ENCODE measurements around the gene MRPS5. TPM values are rescaled to one million over a fixed set of nuclear protein-coding genes. Genes with fewer than 3 reads are reported as not detected.

MRPS5 gene
- total RNA-seq, 4 donors from 2014 or later, result 31.9 to 57.1 (median 36.8) TPM

DNA sequence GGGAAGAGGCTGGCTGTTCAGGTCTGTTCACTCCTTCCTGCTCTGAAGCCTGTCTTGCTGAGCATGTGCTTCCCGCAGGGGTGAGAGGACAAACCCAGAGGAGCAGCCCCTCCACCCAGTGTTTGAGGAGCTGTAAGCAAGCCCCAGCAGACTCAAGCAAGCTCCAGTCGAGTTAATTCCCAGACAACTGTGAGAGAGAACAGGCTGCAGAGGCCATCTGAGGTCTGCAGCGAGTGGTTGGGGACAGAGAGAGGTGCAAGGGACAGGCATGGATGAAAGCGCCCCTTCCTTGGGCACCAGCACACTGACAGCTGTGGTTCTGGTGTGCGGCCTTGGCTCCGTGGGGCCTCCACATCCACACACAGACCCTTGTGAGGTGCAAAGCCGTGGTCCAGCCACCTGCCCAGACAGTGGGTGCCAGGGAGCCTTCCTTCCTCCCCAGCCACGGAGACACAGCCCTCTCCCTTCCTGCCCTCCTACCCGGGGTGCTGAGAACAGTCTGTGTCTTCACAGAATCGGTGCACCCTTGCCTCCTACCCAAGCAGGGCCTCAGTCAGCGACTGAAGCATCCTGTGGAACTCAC, 59.9 kb downstream of the MRPS5 start:
- no peaks in the 10 kb centered on the region for H3K4me1 ChIP-seq
- no peaks in the 10 kb centered on the region for H3K36me3 ChIP-seq
- no peak overlapping the region for H3K4me3 ChIP-seq
- peaks cover 11% of the 10 kb centered on the region for H3K27me3 ChIP-seq
- DNase-seq (ENCODE audit: low spot score in 2 of 2), result peak; percentile 40 to 67
- TF ChIP-seq POLR2AphosphoS5 (IDR thresholded peaks at IDR 0.05) (no peak), EP300 (IDR thresholded peaks at IDR 0.05) (no peak), POLR2A (IDR thresholded peaks at IDR 0.05) (no peak), CTCF (IDR thresholded peaks at IDR 0.05) (no peak)
- 69% methylated on average over 8 of the region's 11 CpGs for WGBS
- no peaks in the 10 kb centered on the region for H3K9me3 ChIP-seq
- H3K27ac ChIP-seq, result no peak overlapping the region

GRCh38 chr2:95061119-95061512, 60.5 kb downstream of the MRPS5 start:
- no peaks in the 10 kb centered on the region for H3K4me1 ChIP-seq
- H3K27me3 ChIP-seq, result peaks cover 11% of the 10 kb centered on the region
- H3K4me3 ChIP-seq, result no peak overlapping the region
- peak in 1 of 2 donors; percentile 2 for DNase-seq (ENCODE audit: low spot score in 2 of 2)
- TF ChIP-seq EP300 (IDR thresholded peaks at IDR 0.05) (no peak), POLR2A (IDR thresholded peaks at IDR 0.05) (no peak), CTCF (IDR thresholded peaks at IDR 0.05) (no peak), POLR2AphosphoS5 (IDR thresholded peaks at IDR 0.05) (no peak)
- H3K27ac ChIP-seq, result no peak overlapping the region
- H3K36me3 ChIP-seq, result no peaks in the 10 kb centered on the region
- 95% methylated on average over 1 of the region's 1 CpG for WGBS
- H3K9me3 ChIP-seq, result no peaks in the 10 kb centered on the region

DNA sequence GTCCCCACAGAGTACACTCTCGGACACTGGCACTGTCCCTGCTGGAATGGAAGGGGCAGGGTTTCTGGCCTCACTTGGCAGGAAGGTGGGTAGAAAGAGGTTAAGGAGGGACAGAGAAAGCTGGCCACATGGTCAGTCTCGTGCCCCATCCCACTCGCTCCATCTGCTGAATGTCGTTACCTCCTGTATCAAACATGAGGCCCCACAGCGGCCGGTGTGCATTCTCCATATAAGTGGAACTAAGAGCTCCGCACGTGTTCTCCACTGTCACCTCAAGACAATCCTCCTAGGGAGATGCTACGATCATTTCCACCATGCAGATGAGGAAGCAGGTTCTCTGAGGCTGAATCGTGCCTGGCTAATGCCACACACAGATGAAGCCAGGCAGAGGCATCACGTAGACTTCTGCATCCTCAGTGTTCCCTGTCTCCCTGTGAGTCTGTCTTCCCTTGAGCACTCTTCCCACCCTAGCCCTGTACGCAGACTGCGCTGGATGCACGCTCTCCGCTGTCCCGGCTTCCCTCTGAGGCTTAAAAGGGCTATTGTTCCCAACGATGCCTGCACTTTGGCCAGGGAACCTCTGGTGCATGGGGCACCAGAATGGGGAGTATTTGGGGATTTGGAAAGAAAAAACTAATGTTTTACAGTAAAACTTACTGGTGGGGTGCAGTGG, 61.0 kb downstream of the MRPS5 start:
- Histone ChIP-seq H3K9me3 (no peaks in the 10 kb centered on the region), H3K27ac (no peak overlapping the region), H3K36me3 (no peaks in the 10 kb centered on the region), H3K4me3 (no peak overlapping the region), H3K27me3 (peaks cover 14% of the 10 kb centered on the region), H3K4me1 (no peaks in the 10 kb centered on the region)
- TF ChIP-seq POLR2AphosphoS5 (IDR thresholded peaks at IDR 0.05), result no peak
- TF ChIP-seq POLR2A (IDR thresholded peaks at IDR 0.05), result no peak
- TF ChIP-seq CTCF (IDR thresholded peaks at IDR 0.05), result no peak
- TF ChIP-seq EP300 (IDR thresholded peaks at IDR 0.05), result no peak
- peak; percentile 27 to 59 for DNase-seq (ENCODE audit: low spot score in 2 of 2)
- 87% methylated on average over 17 of the region's 17 CpGs for WGBS

DNA sequence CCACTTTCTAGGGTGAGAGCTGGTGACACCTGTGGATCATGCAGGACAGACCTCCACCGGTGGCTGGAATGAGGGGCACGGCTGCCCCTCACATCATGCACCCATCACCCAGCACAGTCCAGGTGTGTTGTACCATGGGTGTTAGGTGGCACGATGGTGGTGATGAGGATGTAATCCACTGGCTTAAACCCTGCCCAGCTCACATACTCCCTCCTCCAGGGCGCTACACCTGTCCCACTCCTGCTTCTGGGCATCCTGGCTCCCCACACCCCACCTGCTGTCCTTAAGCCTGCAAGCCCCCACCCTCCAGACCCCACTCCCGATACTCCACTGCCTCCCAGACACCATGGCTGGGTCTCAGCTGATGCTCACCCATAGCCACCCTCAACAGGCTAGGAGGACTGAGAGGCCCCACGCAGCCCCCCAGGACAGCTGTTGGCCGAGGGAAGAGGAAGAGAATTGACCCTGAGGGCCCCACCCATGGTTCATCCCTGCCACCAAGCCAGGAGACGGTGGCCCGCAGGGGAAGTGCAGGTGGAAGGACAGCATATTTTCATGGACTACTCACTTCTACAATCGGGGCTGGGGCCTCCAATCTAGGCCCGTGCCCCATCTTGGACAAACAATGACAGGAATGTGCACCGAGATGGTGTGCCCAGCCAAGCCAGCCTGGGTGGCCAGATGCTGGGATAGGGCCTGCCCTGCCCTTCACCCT, 61.8 kb downstream of the MRPS5 start:
- Histone ChIP-seq H3K4me3 (no peak overlapping the region), H3K27ac (no peak overlapping the region), H3K36me3 (no peaks in the 10 kb centered on the region), H3K9me3 (no peaks in the 10 kb centered on the region), H3K4me1 (no peaks in the 10 kb centered on the region), H3K27me3 (peaks cover 19% of the 10 kb centered on the region)
- TF ChIP-seq POLR2AphosphoS5 (IDR thresholded peaks at IDR 0.05) (no peak), EP300 (IDR thresholded peaks at IDR 0.05) (no peak), POLR2A (IDR thresholded peaks at IDR 0.05) (no peak), CTCF (IDR thresholded peaks at IDR 0.05) (no peak)
- DNase-seq (ENCODE audit: low spot score in 2 of 2), result peak; percentile 34 to 53
- WGBS, result 73% methylated on average over 7 of the region's 12 CpGs

Measured in suprapubic skin (tissue), 4 donors.